DND-41 (cell line): Measurements from ENCODE around the gene TAAR9.

Experiments used
- CTCF ChIP-seq: IDR thresholded peaks from 2 replicates; pipeline ENCODE4 v1.5.1; 2012; ENCODE audit warnings: borderline replicate concordance, low read length, moderate library complexity, mild to moderate bottlenecking; ENCODE audit not compliant: poor library complexity, severe bottlenecking; ENCODE audit errors: extremely low read depth
- EZH2 ChIP-seq: IDR thresholded peaks from 3 replicates; pipeline ENCODE4 v1.6.1; 2012; ENCODE audit warnings: borderline replicate concordance, low read depth, mild to moderate bottlenecking, moderate library complexity, low read length, inconsistent platforms; ENCODE audit not compliant: severe bottlenecking

- TF ChIP-seq CTCF: no peak
- no peak for TF ChIP-seq EZH2
Observed at GRCh38 chr6:132506461-132506860, 31.6 kb upstream of the TAAR9 start.
